Mesenchymal stem cell (in vitro differentiated cells and primary cell): ENCODE data around the gene MED9.
A peak's percentile ranks its signal among the peaks of the same experiment; 100 is the strongest.

ENCODE experiments used
- DNase-seq: peaks from one replicate; pipeline ENCODE4 v3.0.0-alpha.2; 2013
- H2AFZ ChIP-seq: one replicate; pipeline ENCODE4 v1.6.1; 2013; ENCODE audit warnings: low read depth, mild to moderate bottlenecking, control low read depth, inconsistent platforms, low read length, moderate library complexity
- H2AK5ac ChIP-seq: 2 replicates; pipeline ENCODE4 v1.6.1; 2013; ENCODE audit warnings: low read length, moderate library complexity, mild to moderate bottlenecking, inconsistent platforms; ENCODE audit not compliant: severe bottlenecking
- H2BK120ac ChIP-seq: one replicate; pipeline ENCODE4 v1.6.1; 2013; ENCODE audit warnings: low read depth, mild to moderate bottlenecking, inconsistent platforms, low read length, moderate library complexity
- H2BK12ac ChIP-seq, 2 experiments: one replicate each; pipeline ENCODE4 v1.6.1; 2013; ENCODE audit warnings: inconsistent platforms in 2 of 2, low read length in 2 of 2, mild to moderate bottlenecking in 2 of 2, moderate library complexity in 2 of 2, control low read depth in 1 of 2
- H2BK15ac ChIP-seq: one replicate; pipeline ENCODE4 v1.6.1; 2013; ENCODE audit warnings: mild to moderate bottlenecking, low read depth, inconsistent platforms; ENCODE audit not compliant: poor library complexity, severe bottlenecking
- H2BK5ac ChIP-seq: 2 replicates; pipeline ENCODE4 v1.6.1; 2013; ENCODE audit warnings: low read depth, mild to moderate bottlenecking, low read length, control low read depth, inconsistent platforms; ENCODE audit not compliant: poor library complexity, severe bottlenecking
- H3K14ac ChIP-seq, 2 experiments: one replicate each; pipeline ENCODE4 v1.6.1; 2013; ENCODE audit warnings: inconsistent platforms in 2 of 2, low read length in 2 of 2, control low read depth in 1 of 2, mild to moderate bottlenecking in 1 of 2, moderate library complexity in 1 of 2
- H3K18ac ChIP-seq, 2 experiments: one replicate each; pipeline ENCODE4 v1.6.1; 2013; ENCODE audit warnings: inconsistent platforms in 2 of 2, low read length in 2 of 2, control low read depth in 1 of 2, low read depth in 1 of 2, mild to moderate bottlenecking in 1 of 2
- H3K23ac ChIP-seq, 2 experiments: one replicate each; pipeline ENCODE4 v1.6.1; 2013; ENCODE audit warnings: inconsistent platforms in 2 of 2, low read length in 2 of 2, mild to moderate bottlenecking in 2 of 2, moderate library complexity in 2 of 2, control low read depth in 1 of 2
- H3K27ac ChIP-seq: 2 replicates; pipeline ENCODE4 v1.5.1; 2013; ENCODE audit warnings: mild to moderate bottlenecking, moderate library complexity, low read length, control low read depth, inconsistent platforms; ENCODE audit not compliant: poor library complexity, severe bottlenecking
- H3K27me3 ChIP-seq, 2 experiments: 2 replicates each; pipeline versions ENCODE4 v1.6.1 to v1.7.0; 2013; ENCODE audit warnings: low read length in 2 of 2, mild to moderate bottlenecking in 2 of 2, moderate library complexity in 2 of 2, control low read depth in 1 of 2, inconsistent platforms in 1 of 2; ENCODE audit not compliant: control insufficient read depth in 1 of 2, insufficient read depth in 1 of 2
- H3K36me3 ChIP-seq, 2 experiments: 2 replicates each; pipeline versions ENCODE4 v1.6.1 to v1.7.0; 2013; ENCODE audit warnings: low read length in 2 of 2, control low read depth in 1 of 2, inconsistent platforms in 1 of 2, low read depth in 1 of 2, mild to moderate bottlenecking in 1 of 2; ENCODE audit not compliant: insufficient read depth in 2 of 2, control insufficient read depth in 1 of 2
- H3K4ac ChIP-seq, 2 experiments: one replicate each; pipeline ENCODE4 v1.6.1; 2013; ENCODE audit warnings: inconsistent platforms in 2 of 2, low read length in 2 of 2, mild to moderate bottlenecking in 2 of 2, moderate library complexity in 2 of 2, control low read depth in 1 of 2, low read depth in 1 of 2
- H3K4me1 ChIP-seq: 2 replicates; pipeline ENCODE4 v1.6.1; 2013; ENCODE audit warnings: low read depth, low read length, control low read depth; ENCODE audit not compliant: control insufficient read depth, insufficient read depth
- H3K4me2 ChIP-seq: 2 replicates; pipeline ENCODE4 v1.6.1; 2013; ENCODE audit warnings: low read length, mild to moderate bottlenecking, inconsistent platforms; ENCODE audit not compliant: poor library complexity, severe bottlenecking
- H3K4me3 ChIP-seq, 2 experiments: 2 replicates each; pipeline versions ENCODE4 v1.5.1 to v1.7.0; 2013; ENCODE audit warnings: low read length in 2 of 2, mild to moderate bottlenecking in 2 of 2, control low read depth in 1 of 2, low read depth in 1 of 2; ENCODE audit not compliant: insufficient read depth in 1 of 2
- H3K79me1 ChIP-seq: replicated peaks from 2 replicates; pipeline ENCODE4 v1.6.1; 2013; ENCODE audit warnings: mild to moderate bottlenecking, control low read depth, low read length, inconsistent platforms; ENCODE audit not compliant: poor library complexity, severe bottlenecking
- H3K9ac ChIP-seq: 2 replicates; pipeline ENCODE4 v1.7.0; 2013; ENCODE audit warnings: mild to moderate bottlenecking, low read length, moderate library complexity
- H3K9me3 ChIP-seq: 2 replicates; pipeline ENCODE4 v1.7.0; 2013; ENCODE audit warnings: mild to moderate bottlenecking, low read length; ENCODE audit not compliant: control insufficient read depth
- H4K8ac ChIP-seq: one replicate; pipeline ENCODE4 v1.6.1; 2013; ENCODE audit warnings: inconsistent platforms, mild to moderate bottlenecking, low read length, moderate library complexity
- H4K91ac ChIP-seq: one replicate; pipeline ENCODE4 v1.6.1; 2013; ENCODE audit warnings: mild to moderate bottlenecking, low read length, inconsistent platforms
- WGBS: methylation state at CpG from one replicate; pipeline ENCODE4 v1.1.7; 2013; ENCODE audit warnings: mixed read lengths; 5-methylcytosine and 5-hydroxymethylcytosine counted together

Gene MED9

GRCh38 chr17:17433000-17433703, 43.6 kb upstream of the MED9 start:
- Histone ChIP-seq H3K4me1 (peaks cover 4% of the 10 kb centered on the region), H2BK5ac (no peak overlapping the region), H3K23ac (no peak overlapping the region), H2AK5ac (no peak overlapping the region), H3K4me3 (no peak overlapping the region), H2BK12ac (no peak overlapping the region), H2BK120ac (no peak overlapping the region), H3K27me3 (peaks cover 0 to 24% of the 10 kb centered on the region in 2 experiments), H3K79me1 (no peaks in the 10 kb centered on the region), H3K36me3 (no peaks in the 10 kb centered on the region), H4K91ac (no peak overlapping the region), H3K27ac (no peak overlapping the region), H3K9ac (no peak overlapping the region), H4K8ac (no peak overlapping the region), H3K4me2 (no peak overlapping the region), H2BK15ac (no peak overlapping the region), H3K9me3 (no peaks in the 10 kb centered on the region), H3K14ac (no peak overlapping the region), H3K18ac (no peak overlapping the region), H3K4ac (no peak overlapping the region), H2AFZ (no peak overlapping the region)
- WGBS, result 66% methylated on average over 6 of the region's 6 CpGs
- peak; percentile 90 for DNase-seq

GRCh38 chr17:17434477-17434876, 42.3 kb upstream of the MED9 start:
- Histone ChIP-seq H3K27me3 (peaks cover 0 to 24% of the 10 kb centered on the region in 2 experiments), H3K23ac (no peak overlapping the region), H2BK120ac (no peak overlapping the region), H3K36me3 (no peaks in the 10 kb centered on the region), H3K14ac (no peak overlapping the region), H2BK5ac (no peak overlapping the region), H3K27ac (no peak overlapping the region), H3K4me2 (no peak overlapping the region), H4K8ac (no peak overlapping the region), H3K9me3 (no peaks in the 10 kb centered on the region), H2BK15ac (no peak overlapping the region), H2AK5ac (no peak overlapping the region), H3K4me1 (peaks cover 4% of the 10 kb centered on the region), H3K9ac (peak overlapping the region; percentile 59), H2AFZ (no peak overlapping the region), H3K18ac (no peak overlapping the region), H4K91ac (no peak overlapping the region), H3K79me1 (no peaks in the 10 kb centered on the region), H2BK12ac (no peak overlapping the region), H3K4ac (no peak overlapping the region), H3K4me3 (no peak overlapping the region)
- WGBS, result 0% methylated on average over 1 of the region's 2 CpGs
- DNase-seq, result peak; percentile 30

- Histone ChIP-seq H3K4me3 (peak overlapping the region in 1 of 2 experiments; percentile 32), H3K4me2 (no peak overlapping the region), H3K27ac (no peak overlapping the region), H2BK5ac (no peak overlapping the region), H3K4ac (no peak overlapping the region), H3K4me1 (peaks cover 4% of the 10 kb centered on the region), H2BK15ac (no peak overlapping the region), H3K9ac (peak overlapping the region; percentile 59), H4K8ac (no peak overlapping the region), H3K79me1 (no peaks in the 10 kb centered on the region), H2AK5ac (no peak overlapping the region), H4K91ac (peak overlapping the region; percentile 66), H3K36me3 (no peaks in the 10 kb centered on the region), H3K9me3 (no peaks in the 10 kb centered on the region), H3K14ac (no peak overlapping the region), H2AFZ (no peak overlapping the region), H2BK12ac (no peak overlapping the region), H2BK120ac (no peak overlapping the region), H3K18ac (peak overlapping the region in 1 of 2 experiments; percentile 28), H3K23ac (no peak overlapping the region), H3K27me3 (peaks cover 0 to 20% of the 10 kb centered on the region in 2 experiments)
- DNase-seq, result peak; percentile 92
- WGBS, result 0% methylated on average over 4 of the region's 4 CpGs
Observed at GRCh38 chr17:17435323-17435722, 41.5 kb upstream of the MED9 start.

GRCh38 chr17:17437461-17437860, 39.3 kb upstream of the MED9 start:
- Histone ChIP-seq H3K4ac (no peak overlapping the region), H3K4me1 (peaks cover 8% of the 10 kb centered on the region), H3K23ac (no peak overlapping the region), H4K91ac (no peak overlapping the region), H3K27me3 (peaks cover 0 to 17% of the 10 kb centered on the region in 2 experiments), H3K14ac (no peak overlapping the region), H2BK12ac (no peak overlapping the region), H3K36me3 (no peaks in the 10 kb centered on the region), H3K79me1 (no peaks in the 10 kb centered on the region), H2AFZ (no peak overlapping the region), H4K8ac (no peak overlapping the region), H2BK5ac (no peak overlapping the region), H2AK5ac (no peak overlapping the region), H3K4me2 (no peak overlapping the region), H3K18ac (no peak overlapping the region), H3K9me3 (no peaks in the 10 kb centered on the region), H3K4me3 (no peak overlapping the region), H2BK15ac (no peak overlapping the region), H2BK120ac (no peak overlapping the region), H3K9ac (no peak overlapping the region), H3K27ac (no peak overlapping the region)
- no peak for DNase-seq
- WGBS, result 97% methylated on average over 9 of the region's 9 CpGs
